Measurements from ENCODE around the gene CASS4.

The CASS4 gene

GRCh38 chr20:56443654-56444540 is 31.8 kb downstream of the CASS4 start:
- no peak for DNase-seq (ENCODE audit: low read depth in 1 of 2, low spot score in 1 of 2)

- no peak for DNase-seq (ENCODE audit: low read depth in 1 of 2, low spot score in 1 of 2)
These were observed 33.1 kb downstream of the CASS4 start for GRCh38 chr20:56445130-56445529.

GRCh38 chr20:56445540-56445939 is 33.5 kb downstream of the CASS4 start:
- no peak for DNase-seq (ENCODE audit: low read depth in 1 of 2, low spot score in 1 of 2)

GRCh38 chr20:56447227-56447626 is 35.2 kb downstream of the CASS4 start:
- DNase-seq (ENCODE audit: low read depth in 1 of 2, low spot score in 1 of 2) = no peak

- no peak for DNase-seq (ENCODE audit: low read depth in 1 of 2, low spot score in 1 of 2)
These were observed 37.4 kb downstream of the CASS4 start for GRCh38 chr20:56449459-56449858.

- no peak for DNase-seq (ENCODE audit: low read depth in 1 of 2, low spot score in 1 of 2)
These were observed 39.2 kb downstream of the CASS4 start for GRCh38 chr20:56451056-56451765.

- no peak for DNase-seq (ENCODE audit: low read depth in 1 of 2, low spot score in 1 of 2)
These were observed 41.3 kb downstream of the CASS4 start for GRCh38 chr20:56453352-56453751.

GRCh38 chr20:56454754-56455153 is 42.7 kb downstream of the CASS4 start:
- DNase-seq (ENCODE audit: low read depth in 1 of 2, low spot score in 1 of 2) = no peak

GRCh38 chr20:56458206-56458821 is 46.3 kb downstream of the CASS4 start:
- no peak for DNase-seq (ENCODE audit: low read depth in 1 of 2, low spot score in 1 of 2)

GRCh38 chr20:56460459-56460858 is 48.4 kb downstream of the CASS4 start:
- no peak for DNase-seq (ENCODE audit: low read depth in 1 of 2, low spot score in 1 of 2)

GRCh38 chr20:56461576-56461975 is 49.5 kb downstream of the CASS4 start:
- no peak for DNase-seq (ENCODE audit: low read depth in 1 of 2, low spot score in 1 of 2)

- no peak for DNase-seq (ENCODE audit: low read depth in 1 of 2, low spot score in 1 of 2)
These were observed 51.4 kb downstream of the CASS4 start for GRCh38 chr20:56463428-56463827.

GRCh38 chr20:56465997-56466396 is 53.9 kb downstream of the CASS4 start:
- DNase-seq (ENCODE audit: low read depth in 1 of 2, low spot score in 1 of 2) = no peak

GRCh38 chr20:56467968-56468315 is 55.9 kb downstream of the CASS4 start:
- no peak for DNase-seq (ENCODE audit: low read depth in 1 of 2, low spot score in 1 of 2)

GRCh38 chr20:56468316-56469076 is 56.4 kb downstream of the CASS4 start, which contains the start of gene RTF2:
Gene RTF2 (plus strand): TSS chr20:56468627. CDS start chr20:56468698, 71 bp downstream.
- peak; percentile 93 to 97 for DNase-seq (ENCODE audit: low read depth in 1 of 2, low spot score in 1 of 2)

GRCh38 chr20:56469077-56469449 is 57.0 kb downstream of the CASS4 start:
- DNase-seq (ENCODE audit: low read depth in 1 of 2, low spot score in 1 of 2) = no peak

- no peak for DNase-seq (ENCODE audit: low read depth in 1 of 2, low spot score in 1 of 2)
These were observed 71.9 kb downstream of the CASS4 start for GRCh38 chr20:56483970-56484369.

- DNase-seq (ENCODE audit: low read depth in 1 of 2, low spot score in 1 of 2) = no peak
These were observed 75.2 kb downstream of the CASS4 start for GRCh38 chr20:56487216-56487615.

- no peak for DNase-seq (ENCODE audit: low read depth in 1 of 2, low spot score in 1 of 2)
These were observed 76.5 kb downstream of the CASS4 start for GRCh38 chr20:56488566-56488965.

GRCh38 chr20:56501116-56501515 is 89.1 kb downstream of the CASS4 start:
- no peak for DNase-seq (ENCODE audit: low read depth in 1 of 2, low spot score in 1 of 2)

GRCh38 chr20:56503916-56504315 is 91.9 kb downstream of the CASS4 start:
- DNase-seq (ENCODE audit: low read depth in 1 of 2, low spot score in 1 of 2) = no peak

Data from activated CD4-positive, alpha-beta T cell treated with anti-CD3 and anti-CD28 coated beads, Interleukin-2, amount 50 U/mL, for 24 hours (primary cell).